ENCODE measurements around the gene EME1.
"Not testable (repeated sequence)": the region's sequence is repeated elsewhere in the genome, so short reads cannot be mapped to it uniquely, and the experiment has no call there.

Gene EME1

DNA sequence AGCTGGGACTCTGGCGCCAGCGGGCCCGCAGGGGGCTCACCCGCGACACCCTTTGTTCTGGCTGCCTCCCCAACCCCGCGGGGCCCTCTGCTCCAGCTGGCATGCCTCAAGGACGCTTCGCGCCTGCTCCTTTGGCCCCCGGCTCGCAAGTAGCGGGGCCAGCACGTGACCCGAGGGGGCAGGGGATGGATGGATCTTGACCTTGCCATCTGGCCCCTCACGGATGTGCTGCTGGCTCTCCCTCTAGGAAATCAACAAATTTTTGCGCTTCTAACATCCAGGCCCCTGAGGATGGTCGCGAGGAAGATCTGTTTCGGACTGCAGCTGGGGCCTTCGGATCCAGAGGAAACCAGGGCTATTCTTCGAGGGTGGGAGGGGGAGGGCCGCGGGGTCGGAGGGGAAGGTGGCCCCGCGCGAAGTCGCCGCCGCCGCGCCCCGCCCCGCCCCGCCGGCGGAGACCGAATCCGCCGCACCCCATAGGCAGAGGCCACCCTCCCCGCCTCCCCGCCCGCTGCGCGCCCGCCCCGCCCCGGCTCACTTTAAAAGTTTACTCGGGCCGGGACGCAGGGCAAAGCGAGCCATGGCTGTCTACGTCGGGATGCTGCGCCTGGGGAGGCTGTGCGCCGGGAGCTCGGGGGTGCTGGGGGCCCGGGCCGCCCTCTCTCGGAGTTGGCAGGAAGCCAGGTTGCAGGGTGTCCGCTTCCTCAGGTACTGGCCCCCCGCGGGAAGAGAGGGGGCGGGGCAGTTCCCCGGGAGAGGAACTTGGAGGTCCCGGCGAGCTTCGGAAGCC lies 52.8 kb downstream of the EME1 start, which contains the start of gene ACSF2:
Gene ACSF2 (plus strand): TSS at position 537 of the 790 bp plus-strand sequence. CDS start 44 bp downstream, at position 581.
- DNase-seq (ENCODE audit: low read depth in 3 of 3), result peak; percentile 29 to 72 (median 52)

DNA sequence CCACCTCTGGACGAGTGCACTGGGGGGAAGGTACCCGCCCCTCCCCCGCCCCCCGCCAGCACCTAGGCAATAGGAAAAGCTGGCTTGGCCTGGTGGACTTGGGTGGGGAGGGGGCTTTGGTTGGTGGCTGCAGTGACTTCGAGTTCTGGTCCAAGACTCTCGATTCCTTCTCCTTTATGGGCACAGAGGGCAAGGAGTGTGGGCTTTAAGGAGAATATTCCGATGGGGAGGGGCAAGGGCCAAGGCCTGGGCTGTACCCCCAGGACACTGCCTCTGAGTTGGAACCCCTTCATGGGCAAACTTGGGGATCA lies 53.4 kb downstream of the EME1 start:
- no peak for DNase-seq (ENCODE audit: low read depth in 3 of 3)

DNA sequence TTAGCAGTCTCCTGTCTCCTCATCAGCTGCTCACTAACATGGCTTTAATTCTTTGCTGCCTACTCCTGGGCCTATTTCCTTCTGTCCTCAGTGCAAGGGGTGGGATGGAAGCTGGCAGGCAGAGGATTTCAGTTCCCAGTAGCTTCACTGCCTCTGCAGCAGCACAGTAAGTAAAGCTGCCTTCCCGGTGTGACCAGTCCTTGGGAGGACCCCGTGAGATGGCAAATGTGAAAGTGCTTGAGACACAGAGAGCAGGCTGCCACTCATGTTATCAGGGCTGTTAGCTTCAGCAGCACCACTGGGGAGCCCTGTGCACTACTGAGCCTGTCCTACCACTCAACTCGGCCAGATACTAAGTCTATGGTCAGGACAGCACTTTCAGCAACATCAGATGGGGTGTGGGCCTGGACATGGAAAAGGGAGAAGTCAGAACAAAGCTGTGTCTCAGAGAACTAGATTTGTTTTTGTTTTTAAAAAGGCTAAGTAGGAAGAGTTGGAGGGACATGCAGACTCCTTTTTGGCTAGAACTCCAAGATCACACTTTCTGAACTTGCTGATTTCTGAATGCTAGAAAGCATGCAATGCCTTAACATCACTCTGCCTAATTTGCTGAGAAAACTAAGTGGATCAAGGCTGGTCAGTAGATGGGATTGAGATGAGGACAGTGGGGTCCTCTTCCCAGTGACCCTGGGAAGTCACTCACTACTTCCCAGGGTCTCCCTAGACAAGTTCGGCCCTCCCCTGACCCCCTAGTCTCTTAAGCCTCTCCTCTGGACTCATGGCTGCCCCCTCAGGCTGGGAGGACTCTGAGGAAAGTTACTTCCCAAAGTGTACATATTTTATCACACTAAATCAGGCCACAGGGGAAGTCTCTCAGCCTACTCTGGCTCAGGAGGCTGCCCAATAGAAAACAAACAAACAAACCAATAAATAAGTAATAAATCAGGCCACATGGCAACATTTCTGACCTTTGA lies 54.1 kb downstream of the EME1 start:
- no peak for DNase-seq (ENCODE audit: low read depth in 3 of 3)

DNA sequence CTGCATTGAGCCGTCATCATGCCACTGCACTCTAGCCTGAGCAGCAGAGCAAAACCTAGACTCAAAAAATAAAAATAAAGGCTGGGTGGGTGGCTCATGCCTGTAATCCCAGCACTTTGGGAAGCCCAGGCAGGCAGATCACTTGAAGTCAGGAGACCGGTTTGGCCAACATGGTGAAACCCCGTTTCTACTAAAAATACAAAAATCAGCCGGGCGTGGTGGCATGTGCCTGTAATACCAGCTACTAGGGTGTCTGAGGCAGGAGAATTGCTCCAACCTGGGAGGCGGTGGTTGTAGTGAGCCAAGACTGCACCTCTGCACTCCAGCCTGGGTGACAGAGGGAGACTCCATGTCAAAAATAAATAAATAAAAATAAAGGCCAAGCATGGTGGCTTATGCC lies 55.1 kb downstream of the EME1 start:
- DNase-seq (ENCODE audit: low read depth in 3 of 3), result not testable (repeated sequence)

DNA sequence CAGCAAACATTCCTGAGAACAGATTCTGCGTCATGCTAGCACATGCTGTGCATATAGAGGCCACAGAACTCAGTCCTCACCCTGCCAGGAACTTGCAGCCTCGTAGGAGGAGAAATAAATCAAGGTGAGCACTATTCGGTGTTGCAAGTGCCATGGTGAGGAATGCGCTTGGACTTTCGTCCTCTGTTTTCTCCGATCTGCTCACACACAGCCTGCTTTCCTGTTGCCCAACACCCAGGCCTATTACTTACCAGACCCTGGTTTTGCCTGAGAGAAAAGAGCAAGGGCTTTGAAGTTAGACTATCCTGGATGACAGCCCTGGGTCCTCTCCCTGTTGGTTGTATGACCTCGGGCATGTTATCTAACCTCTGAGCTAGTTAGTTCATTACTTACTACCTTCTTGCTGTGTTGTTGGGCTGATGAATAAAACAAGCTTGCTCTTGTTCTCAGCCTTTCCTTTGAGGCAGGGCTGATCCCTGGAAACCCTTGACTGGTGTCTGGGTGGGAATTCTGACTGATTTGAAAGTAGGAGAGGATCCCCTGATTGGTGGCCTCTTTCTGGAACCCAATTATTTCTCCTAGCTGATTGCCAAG lies 55.9 kb downstream of the EME1 start:
- no peak for DNase-seq (ENCODE audit: low read depth in 3 of 3)

DNA sequence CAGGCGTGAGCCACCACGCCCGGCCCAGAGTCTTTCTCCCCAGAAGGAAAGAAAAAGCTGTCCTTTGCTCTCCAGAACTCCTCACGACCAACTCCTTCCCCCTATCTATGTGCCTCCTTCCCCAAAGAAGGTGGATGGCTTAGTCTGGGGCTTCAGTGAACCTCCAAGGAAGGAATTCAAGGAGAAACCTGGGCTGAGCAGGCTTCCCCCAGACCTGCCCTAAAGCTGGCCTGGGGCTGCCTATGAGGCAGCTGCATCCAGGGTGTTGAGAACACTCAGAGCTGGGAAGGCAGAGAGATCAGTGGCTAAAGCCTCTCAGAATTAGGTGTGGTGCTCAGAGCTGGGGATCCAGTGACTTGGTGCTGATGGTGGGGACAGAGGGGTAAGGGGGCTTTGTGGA lies 56.8 kb downstream of the EME1 start:
- DNase-seq (ENCODE audit: low read depth in 3 of 3), result no peak
